Peyer's patch (tissue), 4 donors: ENCODE measurements around the gene FBXO38.

Experiments used
- POLR2A ChIP-seq, 2 donors: fragments of 450-650 bp; IDR thresholded peaks; one replicate each; pipeline ENCODE4 v1.5.1; 2017; ENCODE audit warnings: antibody characterized with exemption in 2 of 2, mild to moderate bottlenecking in 2 of 2, moderate library complexity in 2 of 2
- TF ChIP-seq, protein P1 (sequence below), 6 experiments: fragments of 450-650 bp in 4 of 6; fragments of 200-600 bp in 2 of 6; sonication (generic) in 1 of 6; IDR thresholded peaks; one replicate each; pipeline ENCODE4 v1.5.1; 2017 to 2019; ENCODE audit warnings: antibody characterized with exemption in 6 of 6, mild to moderate bottlenecking in 3 of 6, moderate library complexity in 1 of 6

- TF ChIP-seq, protein P1, sequence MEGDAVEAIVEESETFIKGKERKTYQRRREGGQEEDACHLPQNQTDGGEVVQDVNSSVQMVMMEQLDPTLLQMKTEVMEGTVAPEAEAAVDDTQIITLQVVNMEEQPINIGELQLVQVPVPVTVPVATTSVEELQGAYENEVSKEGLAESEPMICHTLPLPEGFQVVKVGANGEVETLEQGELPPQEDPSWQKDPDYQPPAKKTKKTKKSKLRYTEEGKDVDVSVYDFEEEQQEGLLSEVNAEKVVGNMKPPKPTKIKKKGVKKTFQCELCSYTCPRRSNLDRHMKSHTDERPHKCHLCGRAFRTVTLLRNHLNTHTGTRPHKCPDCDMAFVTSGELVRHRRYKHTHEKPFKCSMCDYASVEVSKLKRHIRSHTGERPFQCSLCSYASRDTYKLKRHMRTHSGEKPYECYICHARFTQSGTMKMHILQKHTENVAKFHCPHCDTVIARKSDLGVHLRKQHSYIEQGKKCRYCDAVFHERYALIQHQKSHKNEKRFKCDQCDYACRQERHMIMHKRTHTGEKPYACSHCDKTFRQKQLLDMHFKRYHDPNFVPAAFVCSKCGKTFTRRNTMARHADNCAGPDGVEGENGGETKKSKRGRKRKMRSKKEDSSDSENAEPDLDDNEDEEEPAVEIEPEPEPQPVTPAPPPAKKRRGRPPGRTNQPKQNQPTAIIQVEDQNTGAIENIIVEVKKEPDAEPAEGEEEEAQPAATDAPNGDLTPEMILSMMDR (IDR thresholded peaks at IDR 0.05) = no peak
- no peak for TF ChIP-seq POLR2A (IDR thresholded peaks at IDR 0.05)
These were observed 24.3 kb downstream of the FBXO38 start for GRCh38 chr5:148408092-148408491.
